Gastroesophageal sphincter (tissue), 3 donors: ENCODE results near the gene HPS4.

Experiments used
- EP300 ChIP-seq: sonication (generic); formaldehyde crosslinking; IDR thresholded peaks from one replicate; pipeline ENCODE4 v1.6.1; 2017; ENCODE audit warnings: antibody characterized with exemption, mild to moderate bottlenecking
- POLR2AphosphoS5 ChIP-seq: sonication (generic); formaldehyde crosslinking; IDR thresholded peaks from one replicate; pipeline ENCODE4 v1.6.1; 2017; ENCODE audit warnings: antibody characterized with exemption
- TF ChIP-seq, protein P1 (sequence below), 4 experiments: fragments of 200-600 bp in 2 of 4; fragments of 450-650 bp in 2 of 4; sonication (generic) in 1 of 4; IDR thresholded peaks; one replicate each; pipeline ENCODE4 v1.5.1; 2017 to 2019; ENCODE audit warnings: antibody characterized with exemption in 4 of 4, mild to moderate bottlenecking in 2 of 4, moderate library complexity in 2 of 4

- TF ChIP-seq, protein P1, sequence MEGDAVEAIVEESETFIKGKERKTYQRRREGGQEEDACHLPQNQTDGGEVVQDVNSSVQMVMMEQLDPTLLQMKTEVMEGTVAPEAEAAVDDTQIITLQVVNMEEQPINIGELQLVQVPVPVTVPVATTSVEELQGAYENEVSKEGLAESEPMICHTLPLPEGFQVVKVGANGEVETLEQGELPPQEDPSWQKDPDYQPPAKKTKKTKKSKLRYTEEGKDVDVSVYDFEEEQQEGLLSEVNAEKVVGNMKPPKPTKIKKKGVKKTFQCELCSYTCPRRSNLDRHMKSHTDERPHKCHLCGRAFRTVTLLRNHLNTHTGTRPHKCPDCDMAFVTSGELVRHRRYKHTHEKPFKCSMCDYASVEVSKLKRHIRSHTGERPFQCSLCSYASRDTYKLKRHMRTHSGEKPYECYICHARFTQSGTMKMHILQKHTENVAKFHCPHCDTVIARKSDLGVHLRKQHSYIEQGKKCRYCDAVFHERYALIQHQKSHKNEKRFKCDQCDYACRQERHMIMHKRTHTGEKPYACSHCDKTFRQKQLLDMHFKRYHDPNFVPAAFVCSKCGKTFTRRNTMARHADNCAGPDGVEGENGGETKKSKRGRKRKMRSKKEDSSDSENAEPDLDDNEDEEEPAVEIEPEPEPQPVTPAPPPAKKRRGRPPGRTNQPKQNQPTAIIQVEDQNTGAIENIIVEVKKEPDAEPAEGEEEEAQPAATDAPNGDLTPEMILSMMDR (IDR thresholded peaks at IDR 0.05), result no peak
- no peak for TF ChIP-seq POLR2AphosphoS5
- TF ChIP-seq EP300, result no peak
Measured at GRCh38 chr22:26435327-26436093, 48.1 kb downstream of the HPS4 start.
